ENCODE results near the gene FLT4.
"Not testable (repeated sequence)": the region's sequence is repeated elsewhere in the genome, so short reads cannot be mapped to it uniquely, and the experiment has no call there.

The FLT4 gene

DNA sequence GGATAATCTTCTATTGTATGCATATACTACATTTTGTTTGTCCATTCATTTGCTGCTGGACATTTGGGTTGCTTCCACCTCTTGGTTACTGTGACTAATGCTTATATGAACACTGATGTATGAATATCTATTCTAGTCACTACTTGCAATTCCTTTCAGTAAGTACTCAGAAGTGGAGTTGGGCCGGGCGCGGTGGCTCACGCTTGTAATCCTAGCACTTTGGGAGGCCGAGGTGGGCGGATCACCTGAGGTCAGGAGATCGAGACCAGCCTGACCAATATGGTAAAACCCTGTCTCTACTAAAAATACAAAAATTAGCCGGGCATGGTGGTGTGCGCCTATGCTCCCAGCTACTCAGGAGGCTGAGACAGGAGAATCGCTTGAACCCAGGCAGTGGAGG is 28.9 kb upstream of the FLT4 start:
- H3K4me1 Mint-ChIP-seq (ENCODE audit: low read depth); H3K9me3 Mint-ChIP-seq; H3K36me3 Mint-ChIP-seq (ENCODE audit: low read depth); H3K27ac Mint-ChIP-seq; H3K4me3 Mint-ChIP-seq: not testable (repeated sequence)
- peaks cover 26% of the 10 kb centered on the region for H3K27me3 Mint-ChIP-seq (ENCODE audit: low read depth)

GRCh38 chr5:180675036-180675635 is 25.7 kb upstream of the FLT4 start:
- H3K4me3 Mint-ChIP-seq: no peak overlapping the region
- H3K36me3 Mint-ChIP-seq (ENCODE audit: low read depth): no peaks in the 10 kb centered on the region
- no peak overlapping the region for H3K27ac Mint-ChIP-seq
- peaks cover 3% of the 10 kb centered on the region for H3K4me1 Mint-ChIP-seq (ENCODE audit: low read depth)
- no peaks in the 10 kb centered on the region for H3K9me3 Mint-ChIP-seq
- H3K27me3 Mint-ChIP-seq (ENCODE audit: low read depth): peaks cover 32% of the 10 kb centered on the region

- not testable (repeated sequence) for H3K4me3 Mint-ChIP-seq; H3K27ac Mint-ChIP-seq; H3K4me1 Mint-ChIP-seq (ENCODE audit: low read depth); H3K36me3 Mint-ChIP-seq (ENCODE audit: low read depth); H3K9me3 Mint-ChIP-seq
- H3K27me3 Mint-ChIP-seq (ENCODE audit: low read depth): peaks cover 32% of the 10 kb centered on the region
Observed at GRCh38 chr5:180674090-180674475, 24.7 kb upstream of the FLT4 start.

DNA sequence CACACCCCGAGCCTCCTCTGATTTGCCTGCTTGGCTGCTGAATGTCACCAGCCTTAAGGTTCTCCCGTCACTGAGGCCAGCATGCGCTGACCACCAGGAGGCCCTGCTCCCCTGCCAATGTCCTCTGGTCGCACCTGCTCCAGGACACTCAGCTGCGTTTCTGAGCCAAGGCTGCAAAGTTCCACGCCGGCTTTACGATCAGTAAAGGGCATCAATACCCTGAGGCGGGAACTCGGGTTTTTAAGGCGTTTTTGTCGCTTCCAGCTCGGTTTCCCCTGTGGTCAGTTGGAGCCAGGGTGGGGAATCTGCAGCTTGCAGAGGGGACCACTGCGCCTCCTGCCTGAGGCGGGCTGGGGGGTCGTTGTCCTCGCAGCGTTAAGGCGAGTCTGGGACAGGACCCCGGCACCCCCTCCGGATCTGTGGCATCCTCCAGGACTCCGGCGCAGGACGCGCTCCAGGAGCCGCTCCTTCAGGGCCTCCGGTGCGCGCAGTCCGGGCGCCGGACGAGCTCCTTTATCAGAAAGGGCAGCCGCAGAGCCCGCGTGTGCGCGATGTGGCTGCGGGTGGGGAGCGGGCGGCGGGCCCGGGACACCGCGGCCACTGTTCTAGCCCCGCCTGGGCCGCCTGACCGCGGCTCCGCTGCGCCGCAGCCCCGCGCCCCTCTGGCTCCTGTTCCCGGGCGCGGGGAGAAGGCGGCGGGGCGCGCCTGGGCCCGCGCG is 24.1 kb upstream of the FLT4 start:
- Mint-ChIP-seq H3K27me3 (ENCODE audit: low read depth) (peaks cover 32% of the 10 kb centered on the region), H3K36me3 (ENCODE audit: low read depth) (no peaks in the 10 kb centered on the region), H3K4me3 (no peak overlapping the region), H3K27ac (no peak overlapping the region), H3K9me3 (no peaks in the 10 kb centered on the region), H3K4me1 (ENCODE audit: low read depth) (peaks cover 3% of the 10 kb centered on the region)

GRCh38 chr5:180671958-180672524 is 22.6 kb upstream of the FLT4 start:
- not testable (repeated sequence) for H3K36me3 Mint-ChIP-seq (ENCODE audit: low read depth); H3K4me1 Mint-ChIP-seq (ENCODE audit: low read depth)
- peaks cover 32% of the 10 kb centered on the region for H3K27me3 Mint-ChIP-seq (ENCODE audit: low read depth)

DNA sequence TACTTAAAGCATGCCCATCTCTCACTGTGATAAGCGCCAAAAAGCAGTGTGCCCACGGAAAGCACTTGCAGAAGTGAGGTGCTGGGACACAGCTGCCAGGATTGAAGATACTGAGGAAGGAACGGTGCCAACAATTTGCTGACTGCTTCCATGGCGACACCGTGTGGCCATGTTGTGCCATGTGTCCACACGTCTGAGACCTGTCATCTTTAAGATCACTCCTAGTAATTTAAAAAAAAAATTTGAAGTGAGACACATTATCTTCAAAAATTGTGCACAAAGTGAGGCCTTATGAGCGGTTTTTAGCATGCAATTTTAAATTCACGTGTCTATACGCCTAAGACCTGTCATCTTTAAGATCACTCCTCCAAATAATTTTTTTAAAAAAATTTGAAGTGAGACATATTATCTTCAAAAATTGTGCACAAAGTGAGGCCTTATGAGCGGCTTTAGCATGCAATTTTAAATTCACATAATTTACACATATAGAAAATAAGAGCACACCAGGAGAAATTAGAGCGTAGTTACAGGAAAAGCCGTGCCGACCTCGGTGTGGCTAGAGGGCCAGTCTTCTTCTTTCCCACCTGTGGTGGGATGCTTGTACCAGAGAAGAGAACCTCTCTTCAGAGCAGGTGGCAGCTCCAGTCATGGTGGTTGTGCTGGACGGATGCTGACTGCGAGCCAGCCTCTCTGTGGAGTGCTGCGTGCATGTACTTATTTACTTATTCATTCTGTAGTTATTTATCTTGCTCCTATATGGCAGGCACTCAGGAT is 21.4 kb upstream of the FLT4 start:
- Mint-ChIP-seq H3K27ac (no peak overlapping the region), H3K27me3 (ENCODE audit: low read depth) (peaks cover 25% of the 10 kb centered on the region), H3K4me3 (no peak overlapping the region)

More at GRCh38 chr5:180671958-180672524, 22.6 kb upstream of the FLT4 start:
- H3K27ac Mint-ChIP-seq, H3K9me3 Mint-ChIP-seq, H3K4me3 Mint-ChIP-seq: not testable (repeated sequence)

DNA sequence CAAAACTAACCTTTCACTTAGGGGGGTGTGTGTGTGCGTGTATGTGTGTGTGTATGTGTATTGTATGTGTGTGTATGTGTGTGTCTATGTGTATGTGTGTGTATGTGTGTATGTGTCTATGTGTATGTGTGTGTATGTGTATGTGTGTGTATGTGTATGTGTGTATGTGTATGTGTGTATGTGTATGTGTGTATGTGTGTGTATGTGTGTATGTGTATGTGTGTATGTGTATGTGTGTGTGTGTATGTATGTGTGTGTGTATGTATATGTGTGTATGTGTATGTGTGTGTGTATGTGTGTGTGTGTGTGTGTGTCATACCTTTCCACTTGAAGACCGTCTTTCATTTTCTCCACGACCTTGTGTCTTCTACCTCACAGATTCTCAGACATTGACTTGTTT is 20.8 kb upstream of the FLT4 start:
- Mint-ChIP-seq H3K4me3 (no peak overlapping the region), H3K27me3 (ENCODE audit: low read depth) (peaks cover 19% of the 10 kb centered on the region), H3K9me3 (no peaks in the 10 kb centered on the region), H3K27ac (no peak overlapping the region), H3K4me1 (ENCODE audit: low read depth) (peaks cover 3% of the 10 kb centered on the region), H3K36me3 (ENCODE audit: low read depth) (no peaks in the 10 kb centered on the region)

More for the DNA sequence above, 21.4 kb upstream of the FLT4 start:
- peaks cover 3% of the 10 kb centered on the region for H3K4me1 Mint-ChIP-seq (ENCODE audit: low read depth)
- H3K36me3 Mint-ChIP-seq (ENCODE audit: low read depth): no peaks in the 10 kb centered on the region
- no peaks in the 10 kb centered on the region for H3K9me3 Mint-ChIP-seq

GRCh38 chr5:180669661-180670060 is 20.3 kb upstream of the FLT4 start:
- H3K9me3 Mint-ChIP-seq: no peaks in the 10 kb centered on the region
- no peaks in the 10 kb centered on the region for H3K36me3 Mint-ChIP-seq (ENCODE audit: low read depth)
- H3K4me1 Mint-ChIP-seq (ENCODE audit: low read depth): peaks cover 3% of the 10 kb centered on the region
- H3K27me3 Mint-ChIP-seq (ENCODE audit: low read depth): peaks cover 15% of the 10 kb centered on the region
- no peak overlapping the region for H3K27ac Mint-ChIP-seq
- no peak overlapping the region for H3K4me3 Mint-ChIP-seq

DNA sequence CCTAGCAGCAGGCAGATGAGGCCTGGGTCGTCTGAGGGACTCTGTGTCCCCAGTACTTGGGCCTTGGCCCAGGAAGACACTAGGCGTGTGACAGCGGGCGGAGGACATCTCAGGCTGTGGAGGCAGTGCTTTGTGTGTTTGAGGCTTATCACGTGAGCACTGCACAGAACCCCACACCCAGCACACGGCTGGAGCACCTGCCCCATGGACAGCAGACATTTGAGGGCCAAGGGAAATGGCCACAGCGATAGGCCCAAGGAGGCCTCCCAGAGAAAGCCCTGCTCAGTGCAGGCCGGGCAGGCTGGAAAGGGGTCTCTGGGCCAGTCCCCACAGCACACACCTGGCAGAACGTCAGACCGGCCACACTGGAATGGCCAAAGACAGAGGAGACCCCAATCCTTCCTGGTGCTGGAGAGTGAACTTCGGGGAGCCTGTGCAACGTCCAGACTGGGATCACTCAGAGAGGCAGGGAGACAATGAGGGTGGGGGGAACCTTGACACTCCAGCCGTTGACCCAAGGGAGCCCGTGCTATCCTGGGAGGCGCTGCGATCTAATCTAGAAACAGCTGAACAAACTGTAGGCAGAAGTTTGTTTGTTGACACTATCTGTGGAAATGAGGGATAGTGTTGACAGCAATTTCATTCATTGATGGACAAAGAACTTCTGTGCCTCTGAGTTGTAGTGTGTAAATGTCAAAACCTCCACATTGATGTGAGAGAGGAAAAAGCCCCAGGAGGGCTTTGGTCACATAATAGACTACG is 19.6 kb upstream of the FLT4 start:
- Mint-ChIP-seq H3K27me3 (ENCODE audit: low read depth) (peaks cover 8% of the 10 kb centered on the region), H3K9me3 (no peaks in the 10 kb centered on the region), H3K27ac (no peak overlapping the region), H3K4me1 (ENCODE audit: low read depth) (peaks cover 3% of the 10 kb centered on the region), H3K36me3 (ENCODE audit: low read depth) (no peaks in the 10 kb centered on the region), H3K4me3 (no peak overlapping the region)

DNA sequence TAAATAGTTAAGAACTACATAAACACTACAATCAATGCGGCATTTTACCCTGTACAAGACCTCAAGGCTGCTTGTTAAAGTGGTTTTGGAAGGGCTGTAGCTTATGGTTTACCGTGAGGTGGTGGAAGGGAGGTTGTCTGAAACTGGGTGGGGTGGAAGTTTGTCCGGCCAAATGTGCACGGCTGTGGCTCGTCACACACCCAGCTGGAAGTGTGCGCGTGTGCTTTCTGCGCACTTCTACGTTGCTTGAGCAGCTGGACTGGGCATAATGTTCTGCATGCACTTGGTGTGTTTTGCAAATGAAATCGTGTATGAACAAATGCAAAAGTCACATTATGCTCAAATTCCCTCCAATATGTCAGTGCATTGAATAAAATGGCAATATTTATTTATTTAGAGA is 17.4 kb upstream of the FLT4 start:
- no peaks in the 10 kb centered on the region for H3K36me3 Mint-ChIP-seq (ENCODE audit: low read depth)
- H3K9me3 Mint-ChIP-seq: no peaks in the 10 kb centered on the region
- H3K27me3 Mint-ChIP-seq (ENCODE audit: low read depth): peaks cover 3% of the 10 kb centered on the region
- no peak overlapping the region for H3K27ac Mint-ChIP-seq
- H3K4me1 Mint-ChIP-seq (ENCODE audit: low read depth): peaks cover 3% of the 10 kb centered on the region
- no peak overlapping the region for H3K4me3 Mint-ChIP-seq

- no peaks in the 10 kb centered on the region for H3K9me3 Mint-ChIP-seq
- no peaks in the 10 kb centered on the region for H3K36me3 Mint-ChIP-seq (ENCODE audit: low read depth)
- peaks cover 3% of the 10 kb centered on the region for H3K4me1 Mint-ChIP-seq (ENCODE audit: low read depth)
- H3K27me3 Mint-ChIP-seq (ENCODE audit: low read depth): peaks cover 9% of the 10 kb centered on the region
- H3K27ac Mint-ChIP-seq: no peak overlapping the region
- no peak overlapping the region for H3K4me3 Mint-ChIP-seq
Observed at GRCh38 chr5:180665682-180666404, 16.4 kb upstream of the FLT4 start.

GRCh38 chr5:180658774-180659564 is 9.6 kb upstream of the FLT4 start:
- Mint-ChIP-seq H3K27ac (no peak overlapping the region), H3K4me1 (ENCODE audit: low read depth) (no peaks in the 10 kb centered on the region), H3K4me3 (no peak overlapping the region), H3K9me3 (no peaks in the 10 kb centered on the region), H3K27me3 (ENCODE audit: low read depth) (peaks cover 30% of the 10 kb centered on the region), H3K36me3 (ENCODE audit: low read depth) (no peaks in the 10 kb centered on the region)

GRCh38 chr5:180655243-180655642 is 5.8 kb upstream of the FLT4 start:
- H3K36me3 Mint-ChIP-seq (ENCODE audit: low read depth): not testable (repeated sequence)

More at GRCh38 chr5:180655243-180655642, 5.8 kb upstream of the FLT4 start:
- not testable (repeated sequence) for H3K4me1 Mint-ChIP-seq (ENCODE audit: low read depth); H3K27ac Mint-ChIP-seq; H3K9me3 Mint-ChIP-seq; H3K4me3 Mint-ChIP-seq
- peaks cover 40% of the 10 kb centered on the region for H3K27me3 Mint-ChIP-seq (ENCODE audit: low read depth)

Measured in T-helper 1 cell treated with Interleukin-12 subunit alpha and Interleukin-12 subunit beta and Interleukin-4 antibody, amounts not matched to agents 30 μg/mL and 1 μg/mL, for 36 hours (primary cell).